Naive B cell (primary cell): Measurements from ENCODE around the gene TOP2A. TPM values are rescaled to one million over a fixed set of nuclear protein-coding genes. Genes with fewer than 3 reads are reported as not detected.

ENCODE experiments used
- ATAC-seq, 2 donors: fragments of 150-1000 bp; cut with Tn5 transposase; 2 replicates each; pipeline ENCODE4 v1.10.0; 2021; ENCODE audit warnings: low read depth in 2 of 2, mild to moderate bottlenecking in 2 of 2, moderate library complexity in 2 of 2
- DNase-seq: peaks from one replicate; pipeline ENCODE4 v3.0.0; 2022
- H3K27ac Mint-ChIP-seq, 6 donors: one replicate each; pipeline ENCODE4 v1.8.0; 2020 to 2022; ENCODE audit warnings: mild to moderate bottlenecking in 6 of 6, mixed read lengths in 6 of 6, moderate library complexity in 5 of 6, inconsistent platforms in 2 of 6
- H3K27me3 Mint-ChIP-seq, 3 donors: one replicate each; pipeline ENCODE4 v1.8.0; 2021 to 2022; ENCODE audit warnings: mixed read lengths in 3 of 3, mild to moderate bottlenecking in 1 of 3
- H3K36me3 Mint-ChIP-seq, 2 donors: one replicate each; pipeline ENCODE4 v1.8.0; 2020 to 2022; ENCODE audit warnings: mixed read lengths in 2 of 2, inconsistent platforms in 1 of 2, mild to moderate bottlenecking in 1 of 2
- H3K4me1 Mint-ChIP-seq, 3 donors: one replicate each; pipeline ENCODE4 v1.8.0; 2020 to 2022; ENCODE audit warnings: mixed read lengths in 3 of 3, inconsistent platforms in 1 of 3, mild to moderate bottlenecking in 1 of 3, moderate library complexity in 1 of 3
- H3K4me3 Mint-ChIP-seq, 8 donors: one replicate each; pipeline ENCODE4 v1.8.0; 2020 to 2022; ENCODE audit warnings: mild to moderate bottlenecking in 8 of 8, mixed read lengths in 8 of 8, moderate library complexity in 8 of 8, inconsistent platforms in 2 of 8
- H3K9me3 Mint-ChIP-seq, 7 donors: one replicate each; pipeline ENCODE4 v1.8.0; 2020 to 2022; ENCODE audit warnings: mixed read lengths in 7 of 7, mild to moderate bottlenecking in 5 of 7, inconsistent platforms in 2 of 7, moderate library complexity in 1 of 7
- polyA plus RNA-seq, 6 donors: library from polyadenylated mRNA; unstranded; fragments of 300-500 nt; fragmentation: Illumina TruSeq; gene quantifications; one replicate each; pipeline ENCODE4 v1.2.3, GENCODE V29; 2021; ENCODE audit warnings: low read depth in 6 of 6

The TOP2A gene
- polyA plus RNA-seq, 6 donors from 2014 or later = 0.49 to 1.7 (median 0.79) TPM; not detected in 1

DNA sequence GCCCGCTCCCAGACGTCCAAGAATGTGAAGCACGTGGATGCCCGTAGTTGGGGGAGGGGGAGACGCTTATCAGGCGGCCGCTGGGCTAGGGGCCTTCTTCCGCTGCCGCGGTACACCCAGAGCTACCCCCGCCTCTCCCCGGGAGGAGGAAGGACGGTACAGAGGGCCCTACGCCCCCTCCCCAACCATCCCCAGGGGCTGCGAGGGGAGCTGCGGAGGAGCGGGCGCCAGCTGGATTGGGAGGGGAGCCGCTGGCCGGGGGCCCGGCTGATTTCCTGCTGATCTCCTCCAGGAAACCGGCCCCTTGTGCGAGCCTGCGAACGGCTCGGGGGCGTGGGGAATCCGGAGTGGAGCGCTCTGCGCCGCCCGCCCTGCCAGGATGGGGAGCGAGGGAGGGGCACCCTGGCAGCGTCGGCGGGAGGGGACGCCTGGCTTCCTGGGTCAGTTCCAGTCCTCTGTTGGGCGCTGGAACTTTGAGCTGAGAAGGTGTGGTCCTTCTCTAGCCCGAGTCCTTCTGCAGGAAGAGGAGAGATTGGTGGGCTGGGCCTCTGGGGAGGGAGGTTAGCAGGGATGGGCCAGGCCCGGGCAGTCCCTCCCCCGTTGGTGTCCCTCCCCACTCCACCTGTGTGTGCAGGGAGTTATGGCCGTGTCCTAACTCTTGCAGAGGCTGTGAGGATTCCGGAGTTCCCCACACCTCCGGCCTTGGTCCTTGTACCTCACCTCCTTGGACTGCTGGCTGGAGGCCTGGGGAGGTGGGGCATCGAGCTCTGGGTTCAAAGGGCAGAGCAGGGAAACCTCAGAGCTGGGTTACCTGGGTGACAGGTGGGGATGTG lies 72.3 kb downstream of the TOP2A start:
- H3K9me3 Mint-ChIP-seq = no peaks in the 10 kb centered on the region
- ATAC-seq (no peak), DNase-seq (peak; percentile 49)
- H3K27ac Mint-ChIP-seq = peak overlapping the region; percentile 93 to 99 (median 98)
- peaks cover 72 to 91% (median 75%) of the 10 kb centered on the region in 3 donors for H3K4me1 Mint-ChIP-seq
- H3K36me3 Mint-ChIP-seq = peaks cover 0 to 10% of the 10 kb centered on the region in 2 donors
- H3K27me3 Mint-ChIP-seq = no peaks in the 10 kb centered on the region
- H3K4me3 Mint-ChIP-seq = peak overlapping the region; percentile 82 to 92 (median 86)

GRCh38 chr17:40344421-40345160 lies 73.1 kb downstream of the TOP2A start:
- Mint-ChIP-seq H3K27me3 (no peaks in the 10 kb centered on the region), H3K4me1 (peaks cover 74 to 91% (median 79%) of the 10 kb centered on the region in 3 donors), H3K27ac (peak overlapping the region; percentile 96 to 99 (median 98)), H3K9me3 (no peaks in the 10 kb centered on the region), H3K36me3 (peaks cover 0 to 17% of the 10 kb centered on the region in 2 donors), H3K4me3 (peak overlapping the region; percentile 82 to 92 (median 86))
- ATAC-seq (no peak), DNase-seq (no peak)

DNA sequence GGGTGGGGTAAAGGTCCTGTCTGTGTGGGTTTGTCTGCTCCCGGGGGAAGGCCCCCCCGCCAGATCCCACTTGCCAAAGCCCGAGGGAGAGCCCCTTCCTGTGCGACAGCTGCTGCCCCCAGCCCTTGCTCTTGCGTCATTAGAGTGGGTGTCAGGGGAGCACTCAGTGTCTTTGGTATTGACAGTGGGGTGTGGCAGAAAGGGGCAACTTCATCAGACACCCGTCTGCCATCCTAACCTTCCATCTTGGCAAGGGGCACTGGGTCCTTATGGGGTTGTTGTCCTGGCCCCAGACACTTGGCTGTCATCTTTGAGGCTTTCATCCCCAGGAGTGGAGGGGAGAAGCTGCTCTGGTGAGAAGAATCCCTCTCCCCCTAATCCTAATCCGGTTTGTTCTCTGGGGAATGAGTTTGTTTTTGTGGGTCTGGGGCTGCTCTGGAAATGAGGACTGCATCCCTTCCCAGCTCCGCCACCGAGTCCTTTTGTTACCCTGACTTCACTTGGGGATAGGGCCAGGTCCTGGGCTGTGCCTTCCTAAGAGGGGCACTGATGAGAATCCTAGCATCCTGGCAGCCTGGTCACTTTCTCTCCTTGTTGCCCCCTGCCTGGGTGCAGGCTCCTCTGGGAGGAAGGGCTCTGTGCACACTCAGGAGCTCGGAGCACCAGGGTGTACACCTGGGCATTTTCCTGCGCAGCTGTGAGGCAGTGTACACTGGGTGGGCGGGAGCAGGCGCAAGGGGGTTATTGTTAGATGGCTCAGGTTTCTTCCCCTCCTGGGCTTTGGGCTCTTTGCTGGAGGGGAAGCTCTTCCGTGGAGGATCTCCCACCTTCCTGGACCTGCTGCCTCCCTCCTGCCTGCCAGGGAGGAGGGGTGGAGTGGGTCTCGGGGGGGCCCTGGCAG lies 74.2 kb downstream of the TOP2A start:
- ATAC-seq (peak; percentile 29 to 35), DNase-seq (peak; percentile 87)
- peak overlapping the region; percentile 98 to 99 (median 98) for H3K27ac Mint-ChIP-seq
- no peaks in the 10 kb centered on the region for H3K9me3 Mint-ChIP-seq
- peaks cover 0 to 13% of the 10 kb centered on the region in 2 donors for H3K36me3 Mint-ChIP-seq
- no peaks in the 10 kb centered on the region for H3K27me3 Mint-ChIP-seq
- peak overlapping the region; percentile 85 to 94 (median 90) for H3K4me3 Mint-ChIP-seq
- H3K4me1 Mint-ChIP-seq = peaks cover 78 to 88% (median 79%) of the 10 kb centered on the region in 3 donors

- Mint-ChIP-seq H3K27ac (peak overlapping the region; percentile 98 to 99 (median 98)), H3K27me3 (no peaks in the 10 kb centered on the region), H3K4me3 (peak overlapping the region; percentile 85 to 94 (median 90)), H3K4me1 (peaks cover 76 to 87% (median 80%) of the 10 kb centered on the region in 3 donors), H3K9me3 (no peaks in the 10 kb centered on the region), H3K36me3 (peaks cover 0 to 13% of the 10 kb centered on the region in 2 donors)
- ATAC-seq (no peak), DNase-seq (no peak)
Observed at GRCh38 chr17:40342504-40343218, 75.0 kb downstream of the TOP2A start.

DNA sequence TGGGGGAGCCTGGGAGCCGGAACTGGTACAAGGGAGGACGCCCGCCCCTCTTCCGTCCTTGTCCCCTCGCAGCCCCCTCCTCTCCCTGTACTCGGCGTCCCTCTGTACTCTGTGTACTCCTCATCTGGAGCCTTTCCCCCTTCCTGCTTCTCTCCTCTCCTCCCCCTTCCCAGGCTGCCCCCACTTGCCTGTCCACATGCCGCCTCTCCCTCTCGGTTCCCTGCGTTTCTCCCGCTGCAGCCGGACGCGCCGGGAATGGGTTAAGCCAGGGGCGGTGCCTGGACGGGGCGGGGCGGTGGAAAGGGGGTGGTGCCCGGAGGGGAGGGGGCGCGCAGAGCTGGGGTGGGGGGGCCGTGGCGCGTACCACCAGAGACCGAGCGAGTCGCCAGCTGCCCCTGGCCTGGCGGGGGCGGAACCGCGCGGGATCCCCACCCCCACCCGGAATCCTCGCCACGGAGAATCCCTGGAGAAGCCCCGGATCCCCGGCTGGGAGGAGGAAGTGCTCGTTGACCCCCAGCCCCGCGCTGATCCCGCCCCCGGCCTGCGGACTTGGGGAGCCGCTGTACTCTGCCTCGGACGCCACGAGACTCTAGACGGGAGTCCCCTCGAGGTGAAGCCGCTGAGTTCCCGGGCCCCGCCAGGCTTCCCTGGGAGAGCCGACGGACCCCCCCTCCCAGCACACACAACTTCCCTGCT lies 75.7 kb downstream of the TOP2A start:
- Mint-ChIP-seq H3K27ac (peak overlapping the region; percentile 80 to 99 (median 98)), H3K4me3 (peak overlapping the region; percentile 85 to 94 (median 91)), H3K4me1 (peaks cover 70 to 84% (median 79%) of the 10 kb centered on the region in 3 donors), H3K9me3 (no peaks in the 10 kb centered on the region), H3K27me3 (no peaks in the 10 kb centered on the region), H3K36me3 (peaks cover 0 to 13% of the 10 kb centered on the region in 2 donors)
- peak; percentile 57 for DNase-seq
- ATAC-seq = peak; percentile 10 to 13

- Mint-ChIP-seq H3K4me3 (peak overlapping the region; percentile 78 to 92 (median 91)), H3K9me3 (no peaks in the 10 kb centered on the region), H3K27ac (peak overlapping the region; percentile 87 to 99 (median 98)), H3K27me3 (no peaks in the 10 kb centered on the region), H3K36me3 (peaks cover 0 to 13% of the 10 kb centered on the region in 2 donors), H3K4me1 (peaks cover 62 to 76% (median 71%) of the 10 kb centered on the region in 3 donors)
- ATAC-seq (peak; percentile 78 to 80), DNase-seq (peak; percentile 95)
Observed at GRCh38 chr17:40340880-40341807, 76.6 kb downstream of the TOP2A start.

- ATAC-seq = no peak
- DNase-seq = no peak
- H3K27ac Mint-ChIP-seq = peak overlapping the region; percentile 87 to 99 (median 98)
- H3K36me3 Mint-ChIP-seq = peaks cover 0 to 13% of the 10 kb centered on the region in 2 donors
- H3K9me3 Mint-ChIP-seq = no peaks in the 10 kb centered on the region
- H3K27me3 Mint-ChIP-seq = no peaks in the 10 kb centered on the region
- H3K4me1 Mint-ChIP-seq = peaks cover 54 to 71% (median 68%) of the 10 kb centered on the region in 3 donors
- peak overlapping the region in 6 of 8 donors; percentile 62 to 92 (median 91) for H3K4me3 Mint-ChIP-seq
Observed at GRCh38 chr17:40340327-40340726, 77.4 kb downstream of the TOP2A start.

DNA sequence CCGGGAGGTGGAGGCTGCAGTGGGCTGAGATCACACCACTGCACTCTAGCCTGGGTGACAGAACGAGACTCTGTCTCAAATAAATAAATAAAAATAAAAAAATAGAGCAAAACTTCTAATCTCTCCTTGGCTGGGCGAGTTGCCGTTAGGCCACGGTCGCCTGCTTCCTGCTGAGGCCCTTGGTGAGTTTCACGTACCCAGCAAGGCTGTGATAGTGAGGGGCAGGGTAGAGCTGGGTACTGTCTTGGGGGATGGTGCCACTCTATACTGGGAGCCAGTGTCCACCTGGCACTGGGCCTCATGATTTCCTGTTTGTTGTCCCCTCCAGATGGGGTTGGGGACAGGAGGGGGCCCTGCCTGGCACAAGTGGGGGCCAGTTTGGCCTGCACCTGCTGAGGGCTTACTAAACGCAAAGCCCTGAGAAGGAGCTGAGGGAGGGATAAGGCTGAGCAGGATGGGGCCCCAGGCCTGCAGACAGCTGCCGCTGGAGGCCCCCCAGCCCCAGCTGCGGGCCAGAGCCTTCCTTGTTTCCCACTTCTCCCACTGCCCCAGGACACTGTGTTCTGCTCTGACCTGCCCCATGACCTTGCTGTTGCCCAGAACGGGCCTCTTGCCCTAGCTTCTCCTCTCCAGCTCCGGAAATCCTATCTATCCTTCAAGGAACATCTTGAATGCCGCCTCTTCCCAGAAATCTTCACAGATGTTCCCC lies 78.6 kb downstream of the TOP2A start:
- no peak for ATAC-seq
- DNase-seq = no peak
- Mint-ChIP-seq H3K27me3 (no peaks in the 10 kb centered on the region), H3K36me3 (peaks cover 0 to 13% of the 10 kb centered on the region in 2 donors), H3K4me3 (peak overlapping the region in 6 of 8 donors; percentile 50 to 92 (median 72)), H3K4me1 (peaks cover 53 to 72% (median 67%) of the 10 kb centered on the region in 3 donors), H3K9me3 (no peaks in the 10 kb centered on the region), H3K27ac (peak overlapping the region; percentile 67 to 99 (median 94))
